Mucosa of stomach (tissue), 1 donor: ENCODE results near the gene DOK6.

Experiments used
- H3K27me3 ChIP-seq: one replicate; pipeline ENCODE4 v1.7.0; 2013; ENCODE audit warnings: mild to moderate bottlenecking, low read length; ENCODE audit not compliant: control insufficient read depth, insufficient read depth
- H3K36me3 ChIP-seq: one replicate; pipeline ENCODE4 v1.7.0; 2013; ENCODE audit warnings: low read length; ENCODE audit not compliant: control insufficient read depth, insufficient read depth
- H3K4me1 ChIP-seq: one replicate; pipeline ENCODE4 v1.7.0; 2013; ENCODE audit warnings: mild to moderate bottlenecking, low read length; ENCODE audit not compliant: control insufficient read depth, insufficient read depth
- H3K4me3 ChIP-seq: one replicate; pipeline ENCODE4 v1.7.0; 2013; ENCODE audit warnings: low read length
- H3K9ac ChIP-seq: one replicate; pipeline ENCODE4 v1.7.0; 2013; ENCODE audit warnings: mild to moderate bottlenecking, low read length, moderate library complexity
- H3K9me3 ChIP-seq: one replicate; pipeline ENCODE4 v1.7.0; 2013; ENCODE audit warnings: mild to moderate bottlenecking, low read length, moderate library complexity; ENCODE audit not compliant: control insufficient read depth
- donor health status: Pancreatic carcinoma.

DOK6 gene

GRCh38 chr18:69599377-69599776 is 198.7 kb downstream of the DOK6 start:
- Histone ChIP-seq H3K4me1 (no peaks in the 10 kb centered on the region), H3K27me3 (no peaks in the 10 kb centered on the region), H3K4me3 (no peak overlapping the region), H3K9me3 (no peaks in the 10 kb centered on the region), H3K36me3 (no peaks in the 10 kb centered on the region), H3K9ac (no peak overlapping the region)

GRCh38 chr18:69612242-69612641 is 211.6 kb downstream of the DOK6 start:
- Histone ChIP-seq H3K4me3 (no peak overlapping the region), H3K4me1 (no peaks in the 10 kb centered on the region), H3K9ac (no peak overlapping the region), H3K9me3 (no peaks in the 10 kb centered on the region), H3K27me3 (no peaks in the 10 kb centered on the region), H3K36me3 (no peaks in the 10 kb centered on the region)

- Histone ChIP-seq H3K27me3 (no peaks in the 10 kb centered on the region), H3K4me1 (no peaks in the 10 kb centered on the region), H3K4me3 (no peak overlapping the region), H3K36me3 (no peaks in the 10 kb centered on the region), H3K9ac (no peak overlapping the region), H3K9me3 (no peaks in the 10 kb centered on the region)
Observed at GRCh38 chr18:69616114-69616513, 215.4 kb downstream of the DOK6 start.

- H3K9ac ChIP-seq = no peak overlapping the region
- no peaks in the 10 kb centered on the region for H3K4me1 ChIP-seq
- H3K36me3 ChIP-seq = no peaks in the 10 kb centered on the region
- no peaks in the 10 kb centered on the region for H3K9me3 ChIP-seq
- no peaks in the 10 kb centered on the region for H3K27me3 ChIP-seq
- H3K4me3 ChIP-seq = no peak overlapping the region
Observed at GRCh38 chr18:69617408-69617807, 216.7 kb downstream of the DOK6 start.

GRCh38 chr18:69617888-69618287 is 217.2 kb downstream of the DOK6 start:
- Histone ChIP-seq H3K9me3 (no peaks in the 10 kb centered on the region), H3K4me3 (no peak overlapping the region), H3K4me1 (no peaks in the 10 kb centered on the region), H3K9ac (no peak overlapping the region), H3K27me3 (no peaks in the 10 kb centered on the region), H3K36me3 (no peaks in the 10 kb centered on the region)

GRCh38 chr18:69622184-69622583 is 221.5 kb downstream of the DOK6 start:
- Histone ChIP-seq H3K9ac (no peak overlapping the region), H3K4me1 (no peaks in the 10 kb centered on the region), H3K36me3 (no peaks in the 10 kb centered on the region), H3K27me3 (no peaks in the 10 kb centered on the region), H3K9me3 (no peaks in the 10 kb centered on the region), H3K4me3 (no peak overlapping the region)

GRCh38 chr18:69622961-69623360 is 222.3 kb downstream of the DOK6 start:
- H3K27me3 ChIP-seq = no peaks in the 10 kb centered on the region
- no peak overlapping the region for H3K9ac ChIP-seq
- H3K4me3 ChIP-seq = no peak overlapping the region
- H3K9me3 ChIP-seq = no peaks in the 10 kb centered on the region
- H3K36me3 ChIP-seq = no peaks in the 10 kb centered on the region
- no peaks in the 10 kb centered on the region for H3K4me1 ChIP-seq

GRCh38 chr18:69626171-69626570 is 225.5 kb downstream of the DOK6 start:
- Histone ChIP-seq H3K9ac (no peak overlapping the region), H3K9me3 (no peaks in the 10 kb centered on the region), H3K4me3 (no peak overlapping the region), H3K36me3 (no peaks in the 10 kb centered on the region), H3K27me3 (no peaks in the 10 kb centered on the region), H3K4me1 (no peaks in the 10 kb centered on the region)

GRCh38 chr18:69626643-69627242 is 226.1 kb downstream of the DOK6 start:
- no peaks in the 10 kb centered on the region for H3K9me3 ChIP-seq
- H3K27me3 ChIP-seq = no peaks in the 10 kb centered on the region

GRCh38 chr18:69628774-69629359 is 228.2 kb downstream of the DOK6 start:
- no peak overlapping the region for H3K9ac ChIP-seq
- no peaks in the 10 kb centered on the region for H3K4me1 ChIP-seq
- no peaks in the 10 kb centered on the region for H3K36me3 ChIP-seq
- no peaks in the 10 kb centered on the region for H3K27me3 ChIP-seq
- no peak overlapping the region for H3K4me3 ChIP-seq
- H3K9me3 ChIP-seq = no peaks in the 10 kb centered on the region

More at GRCh38 chr18:69626643-69627242, 226.1 kb downstream of the DOK6 start:
- Histone ChIP-seq H3K36me3 (no peaks in the 10 kb centered on the region), H3K4me1 (no peaks in the 10 kb centered on the region), H3K9ac (no peak overlapping the region), H3K4me3 (no peak overlapping the region)

GRCh38 chr18:69631281-69631680 is 230.6 kb downstream of the DOK6 start:
- Histone ChIP-seq H3K36me3 (no peaks in the 10 kb centered on the region), H3K4me3 (no peak overlapping the region), H3K9ac (no peak overlapping the region), H3K27me3 (no peaks in the 10 kb centered on the region), H3K9me3 (no peaks in the 10 kb centered on the region), H3K4me1 (no peaks in the 10 kb centered on the region)

- no peaks in the 10 kb centered on the region for H3K4me1 ChIP-seq
- no peaks in the 10 kb centered on the region for H3K9me3 ChIP-seq
- no peak overlapping the region for H3K9ac ChIP-seq
- no peak overlapping the region for H3K4me3 ChIP-seq
- no peaks in the 10 kb centered on the region for H3K27me3 ChIP-seq
- H3K36me3 ChIP-seq = no peaks in the 10 kb centered on the region
Observed at GRCh38 chr18:69635482-69635881, 234.8 kb downstream of the DOK6 start.
